CD4-positive, CD25-positive, alpha-beta regulatory T cell (primary cell): ENCODE results near the gene GPC5. TPM values are rescaled to one million over a fixed set of nuclear protein-coding genes. Genes with fewer than 3 reads are reported as not detected.
A peak's percentile ranks its signal among the peaks of the same experiment; 100 is the strongest.
"Not testable (repeated sequence)": the region's sequence is repeated elsewhere in the genome, so short reads cannot be mapped to it uniquely, and the experiment has no call there.

Experiments used
- ATAC-seq, 2 donors: fragments of 150-1000 bp; cut with Tn5 transposase; one replicate each; pipeline ENCODE4 v1.10.0; 2021; ENCODE audit warnings: low read depth in 2 of 2, moderate number of reproducible peaks in 2 of 2, moderate library complexity in 1 of 2
- DNase-seq, 3 donors: peaks; one replicate each; pipeline versions ENCODE4 v3.0.0 to v3.0.0-alpha.2; 2012 to 2022; ENCODE audit warnings: mixed read lengths in 1 of 3
- H3K27ac ChIP-seq: one replicate; pipeline ENCODE4 v1.7.0; 2013; ENCODE audit warnings: mild to moderate bottlenecking, low read length; ENCODE audit not compliant: insufficient read depth, poor library complexity, severe bottlenecking
- H3K27me3 ChIP-seq: one replicate; pipeline ENCODE4 v1.7.0; 2013; ENCODE audit warnings: low read length; ENCODE audit not compliant: control insufficient read depth, insufficient read depth
- H3K36me3 ChIP-seq: one replicate; pipeline ENCODE4 v1.7.0; 2013; ENCODE audit warnings: mild to moderate bottlenecking, low read length, moderate library complexity; ENCODE audit not compliant: control insufficient read depth, insufficient read depth
- H3K4me1 ChIP-seq: 2 replicates; pipeline ENCODE4 v1.7.0; 2013; ENCODE audit warnings: mild to moderate bottlenecking, low read length; ENCODE audit not compliant: insufficient read depth, control insufficient read depth, poor library complexity, severe bottlenecking
- H3K4me3 ChIP-seq: one replicate; pipeline ENCODE4 v1.7.0; 2013; ENCODE audit warnings: low read depth, mild to moderate bottlenecking, low read length, moderate library complexity
- H3K9me3 ChIP-seq, 2 experiments: 1 replicate in 1 of 2; 2 replicates in 1 of 2; pipeline ENCODE4 v1.7.0; 2013; ENCODE audit warnings: low read length in 2 of 2, mild to moderate bottlenecking in 1 of 2, moderate library complexity in 1 of 2; ENCODE audit not compliant: control insufficient read depth in 2 of 2
- H3K27ac Mint-ChIP-seq, 3 donors: one replicate each; pipeline ENCODE4 v1.8.0; 2020 to 2022; ENCODE audit warnings: mild to moderate bottlenecking in 3 of 3, mixed read lengths in 3 of 3, moderate library complexity in 2 of 3
- H3K27me3 Mint-ChIP-seq: one replicate; pipeline ENCODE4 v1.8.0; 2022; ENCODE audit warnings: mild to moderate bottlenecking, mixed read lengths
- H3K36me3 Mint-ChIP-seq: one replicate; pipeline ENCODE4 v1.8.0; 2020; ENCODE audit warnings: mixed read lengths
- H3K4me1 Mint-ChIP-seq, 4 donors: one replicate each; pipeline ENCODE4 v1.8.0; 2020 to 2022; ENCODE audit warnings: mixed read lengths in 4 of 4, mild to moderate bottlenecking in 1 of 4
- H3K4me3 Mint-ChIP-seq, 4 donors: one replicate each; pipeline ENCODE4 v1.8.0; 2020 to 2022; ENCODE audit warnings: mild to moderate bottlenecking in 4 of 4, mixed read lengths in 4 of 4, moderate library complexity in 3 of 4
- H3K9me3 Mint-ChIP-seq, 7 donors: one replicate each; pipeline ENCODE4 v1.8.0; 2020 to 2022; ENCODE audit warnings: mixed read lengths in 7 of 7, mild to moderate bottlenecking in 3 of 7, moderate library complexity in 2 of 7
- polyA plus RNA-seq, 4 donors: library from polyadenylated mRNA; unstranded; fragments of 300-500 nt; fragmentation: Illumina TruSeq; gene quantifications; one replicate each; pipeline ENCODE4 v1.2.3, GENCODE V29; 2021
- total RNA-seq: library from RNA; stranded (reverse); gene quantifications from one replicate; pipeline ENCODE4 v1.2.3, GENCODE V29; 2022

GPC5 gene
- total and polyA plus RNA-seq, 5 donors from 2014 or later: 0.29 to 0.81 (median 0.59) TPM; not detected in 2

DNA sequence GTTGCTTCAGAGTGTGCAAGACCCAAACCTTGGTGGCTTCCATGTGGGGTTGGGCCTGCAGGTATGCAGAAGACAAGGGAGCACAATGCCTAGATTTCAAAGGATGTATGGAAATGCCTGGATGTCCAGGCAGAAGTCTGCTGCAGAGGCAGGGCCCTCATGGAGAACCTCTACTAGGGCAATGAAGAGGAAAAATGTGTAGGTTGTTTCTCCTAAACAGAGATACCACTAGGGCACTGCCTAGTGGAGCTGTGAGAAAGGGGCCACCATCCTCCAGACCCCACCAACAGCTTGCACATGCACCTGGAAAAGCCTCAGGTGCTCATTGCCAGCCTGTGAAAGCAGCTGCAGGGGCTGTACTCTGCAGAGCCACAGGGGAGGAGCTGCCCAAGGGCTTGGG, 1295.6 kb downstream of the GPC5 start:
- no peak overlapping the region for H3K4me3 ChIP-seq
- Mint-ChIP-seq H3K27me3 (no peaks in the 10 kb centered on the region), H3K4me1 (no peaks in the 10 kb centered on the region), H3K27ac (no peak overlapping the region), H3K36me3 (no peaks in the 10 kb centered on the region), H3K9me3 (peaks cover 0 to 21% (median 6%) of the 10 kb centered on the region in 7 donors), H3K4me3 (no peak overlapping the region)
- ATAC-seq (no peak), DNase-seq (no peak)
- H3K4me1 ChIP-seq: no peaks in the 10 kb centered on the region
- H3K9me3 ChIP-seq: peaks cover 0 to 2% of the 10 kb centered on the region in 2 experiments
- no peaks in the 10 kb centered on the region for H3K36me3 ChIP-seq
- H3K27me3 ChIP-seq: no peaks in the 10 kb centered on the region
- no peak overlapping the region for H3K27ac ChIP-seq

DNA sequence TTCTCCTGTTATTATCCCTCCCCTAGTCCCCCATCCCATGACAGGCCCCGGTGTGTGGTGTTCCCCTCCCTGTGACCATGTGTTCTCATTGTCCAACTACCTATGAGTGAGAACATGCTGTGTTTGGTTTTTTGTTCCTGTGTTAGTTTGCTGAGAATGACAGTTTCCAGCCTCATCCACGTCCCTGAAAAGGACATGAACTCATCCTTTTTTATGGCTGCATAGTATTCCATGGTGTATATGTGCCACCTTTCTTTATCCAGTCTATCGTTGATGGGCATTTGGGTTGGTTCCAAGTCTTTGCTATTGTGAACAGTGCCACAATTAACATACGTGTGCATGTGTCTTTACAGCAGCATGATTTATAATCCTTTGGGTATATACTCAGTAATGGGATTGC, 1297.4 kb downstream of the GPC5 start:
- H3K9me3 ChIP-seq, H3K4me3 Mint-ChIP-seq, ATAC-seq, H3K4me1 Mint-ChIP-seq, H3K36me3 ChIP-seq, H3K36me3 Mint-ChIP-seq, H3K27me3 Mint-ChIP-seq, H3K4me1 ChIP-seq, H3K27ac Mint-ChIP-seq, H3K27ac ChIP-seq, DNase-seq, H3K27me3 ChIP-seq, H3K4me3 ChIP-seq: not testable (repeated sequence)
- peaks cover 3 to 28% (median 6%) of the 10 kb centered on the region in 7 donors for H3K9me3 Mint-ChIP-seq

DNA sequence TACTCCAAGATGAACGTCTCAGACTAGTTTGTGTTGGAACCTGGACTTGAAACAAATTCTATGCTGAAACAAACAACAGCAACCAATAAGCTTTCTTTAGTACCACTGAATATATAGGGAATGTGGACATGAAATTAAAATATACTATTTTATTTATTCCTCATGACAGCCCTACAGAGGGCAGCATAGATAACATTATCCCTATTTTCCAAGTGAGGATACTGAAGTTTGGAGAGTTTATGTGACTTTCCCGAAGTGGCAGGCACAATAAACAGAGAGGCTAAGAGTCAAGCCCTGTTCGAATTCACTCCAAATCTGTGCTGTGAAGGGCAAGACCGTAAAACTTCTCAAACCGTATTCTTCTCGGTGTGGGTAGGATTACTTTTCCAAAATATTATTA, 1318.3 kb downstream of the GPC5 start:
- no peak overlapping the region for H3K27ac ChIP-seq
- DNase-seq (no peak), ATAC-seq (no peak)
- Mint-ChIP-seq H3K27ac (no peak overlapping the region), H3K4me1 (no peaks in the 10 kb centered on the region), H3K27me3 (no peaks in the 10 kb centered on the region), H3K36me3 (no peaks in the 10 kb centered on the region), H3K9me3 (peaks cover under 1 to 19% (median 6%) of the 10 kb centered on the region in 7 donors), H3K4me3 (no peak overlapping the region)
- H3K4me3 ChIP-seq: no peak overlapping the region
- H3K4me1 ChIP-seq: no peaks in the 10 kb centered on the region
- H3K36me3 ChIP-seq: no peaks in the 10 kb centered on the region
- no peaks in the 10 kb centered on the region for H3K27me3 ChIP-seq
- no peaks in the 10 kb centered on the region for H3K9me3 ChIP-seq

DNA sequence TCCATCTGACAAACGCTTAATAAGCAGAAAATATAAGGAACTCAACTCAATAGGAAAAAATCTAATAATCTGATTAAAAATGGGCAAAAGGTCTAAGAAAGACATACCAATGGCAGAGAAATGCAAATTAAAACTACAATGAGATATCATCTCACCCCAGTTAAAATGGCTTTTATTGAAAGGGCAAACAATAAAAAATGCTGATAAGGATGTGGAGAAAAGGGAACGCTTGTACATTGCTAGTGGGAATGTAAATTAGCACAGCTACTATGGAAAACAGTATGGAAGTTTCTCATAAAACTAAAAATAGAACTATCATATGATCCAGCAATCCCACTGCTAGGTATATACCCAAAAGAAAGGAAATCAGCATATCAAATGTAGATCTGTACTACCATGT, 1319.4 kb downstream of the GPC5 start:
- H3K4me1 ChIP-seq: no peaks in the 10 kb centered on the region
- no peak overlapping the region for H3K4me3 ChIP-seq
- Mint-ChIP-seq H3K4me1 (no peaks in the 10 kb centered on the region), H3K4me3 (peak overlapping the region in 1 of 4 donors; percentile 23), H3K36me3 (no peaks in the 10 kb centered on the region), H3K9me3 (peaks cover 0 to 17% (median 6%) of the 10 kb centered on the region in 7 donors), H3K27me3 (no peaks in the 10 kb centered on the region), H3K27ac (no peak overlapping the region)
- ATAC-seq (no peak), DNase-seq (no peak)
- H3K27me3 ChIP-seq: no peaks in the 10 kb centered on the region
- H3K9me3 ChIP-seq: no peaks in the 10 kb centered on the region
- H3K27ac ChIP-seq: no peak overlapping the region
- H3K36me3 ChIP-seq: no peaks in the 10 kb centered on the region

DNA sequence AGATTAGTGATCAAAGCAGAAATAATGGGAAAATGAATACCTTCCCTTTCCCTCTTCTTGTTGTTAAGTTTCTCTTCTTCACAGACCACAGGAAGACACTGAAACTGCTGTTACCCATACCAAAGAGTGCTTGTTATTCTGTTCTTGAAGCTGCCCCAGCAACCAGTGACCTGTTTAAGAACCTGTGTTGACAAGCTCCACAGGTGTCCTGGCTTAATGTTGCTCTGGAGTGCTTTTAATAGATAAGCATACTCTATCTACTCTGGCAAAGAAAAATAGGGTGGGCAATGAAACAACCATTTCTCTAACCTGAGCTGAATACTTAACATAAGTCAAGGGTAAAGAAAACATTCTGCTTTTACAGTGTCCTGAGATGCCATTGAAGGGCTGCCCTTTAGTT, 1321.4 kb downstream of the GPC5 start:
- Mint-ChIP-seq H3K27me3 (no peaks in the 10 kb centered on the region), H3K9me3 (peaks cover 0 to 14% (median 6%) of the 10 kb centered on the region in 7 donors), H3K27ac (no peak overlapping the region), H3K4me1 (no peaks in the 10 kb centered on the region), H3K4me3 (no peak overlapping the region), H3K36me3 (no peaks in the 10 kb centered on the region)
- H3K9me3 ChIP-seq: no peaks in the 10 kb centered on the region
- H3K36me3 ChIP-seq: no peaks in the 10 kb centered on the region
- ATAC-seq: no peak
- no peak for DNase-seq
- H3K27ac ChIP-seq: no peak overlapping the region
- H3K4me1 ChIP-seq: no peaks in the 10 kb centered on the region
- H3K4me3 ChIP-seq: no peak overlapping the region
- no peaks in the 10 kb centered on the region for H3K27me3 ChIP-seq

DNA sequence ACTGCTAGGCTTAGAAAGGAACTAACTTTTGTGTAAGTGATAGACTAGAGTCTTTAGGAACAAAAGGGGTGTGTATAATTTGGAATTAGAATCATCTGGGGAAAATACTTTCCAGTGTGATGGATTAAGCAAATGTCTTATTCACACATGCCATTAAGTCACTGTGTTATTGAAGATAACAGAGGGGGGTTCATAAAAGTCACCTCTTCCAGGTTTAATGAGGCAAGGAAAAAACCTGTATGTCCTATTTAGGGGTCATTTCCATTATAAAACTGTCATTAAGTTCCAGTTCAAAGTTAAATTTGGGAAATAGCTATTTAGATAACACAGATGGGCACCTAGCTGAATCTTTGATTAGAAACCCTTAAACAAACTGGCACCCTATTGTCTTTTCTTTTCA, 1323.2 kb downstream of the GPC5 start:
- no peak overlapping the region for H3K27ac Mint-ChIP-seq
- ATAC-seq: no peak
- no peaks in the 10 kb centered on the region for H3K36me3 Mint-ChIP-seq
- Histone ChIP-seq H3K36me3 (no peaks in the 10 kb centered on the region), H3K4me3 (no peak overlapping the region), H3K27me3 (no peaks in the 10 kb centered on the region), H3K4me1 (no peaks in the 10 kb centered on the region), H3K9me3 (no peaks in the 10 kb centered on the region), H3K27ac (no peak overlapping the region)
- peaks cover 1 to 10% (median 4%) of the 10 kb centered on the region in 7 donors for H3K9me3 Mint-ChIP-seq
- H3K4me3 Mint-ChIP-seq: no peak overlapping the region
- no peaks in the 10 kb centered on the region for H3K27me3 Mint-ChIP-seq
- DNase-seq: no peak
- H3K4me1 Mint-ChIP-seq: no peaks in the 10 kb centered on the region

DNA sequence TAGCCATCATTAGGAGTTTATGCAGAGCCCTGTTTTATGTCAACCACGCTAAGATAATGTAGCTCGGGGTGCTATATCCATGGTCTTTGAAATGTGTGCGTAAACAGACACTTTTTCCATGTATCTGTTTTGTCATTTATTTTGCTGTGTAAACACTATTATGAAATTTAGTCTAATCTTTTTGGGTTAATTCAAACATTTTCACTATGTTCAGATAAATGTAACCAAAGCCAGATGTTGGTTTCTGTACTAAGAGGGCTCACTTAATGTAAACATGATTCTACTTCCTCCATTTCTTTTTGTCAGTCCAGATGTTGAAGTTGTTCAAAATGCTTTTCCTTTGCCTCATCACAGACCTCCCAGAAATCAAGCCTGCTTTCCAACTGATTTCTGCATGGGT, 1328.7 kb downstream of the GPC5 start:
- ATAC-seq: no peak
- Histone ChIP-seq H3K27me3 (no peaks in the 10 kb centered on the region), H3K9me3 (no peaks in the 10 kb centered on the region), H3K36me3 (no peaks in the 10 kb centered on the region), H3K4me3 (no peak overlapping the region), H3K4me1 (no peaks in the 10 kb centered on the region), H3K27ac (no peak overlapping the region)
- H3K4me1 Mint-ChIP-seq: no peaks in the 10 kb centered on the region
- H3K4me3 Mint-ChIP-seq: no peak overlapping the region
- H3K27ac Mint-ChIP-seq: no peak overlapping the region
- H3K36me3 Mint-ChIP-seq: no peaks in the 10 kb centered on the region
- H3K9me3 Mint-ChIP-seq: peaks cover 0 to 14% (median 2%) of the 10 kb centered on the region in 7 donors
- DNase-seq: no peak
- no peaks in the 10 kb centered on the region for H3K27me3 Mint-ChIP-seq

DNA sequence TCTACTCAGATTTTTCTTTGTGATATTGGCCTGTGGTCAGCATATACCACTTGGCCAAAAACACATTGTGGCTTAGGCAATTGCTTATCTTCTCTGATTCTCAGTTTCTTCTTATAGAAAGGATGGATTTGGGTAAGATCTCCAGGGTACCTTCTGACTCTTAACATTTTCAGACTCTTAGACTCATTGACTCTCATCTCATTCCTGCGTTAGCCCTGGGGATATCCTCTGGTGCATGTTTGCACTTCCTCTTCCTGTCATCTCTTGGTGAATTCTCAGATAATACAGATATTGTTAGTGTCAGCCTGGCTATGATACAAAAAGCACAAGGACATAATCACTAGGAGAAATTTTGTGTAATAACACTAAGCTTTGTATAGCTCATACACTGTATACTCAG, 1335.6 kb downstream of the GPC5 start:
- H3K36me3 ChIP-seq: no peaks in the 10 kb centered on the region
- H3K4me3 ChIP-seq: no peak overlapping the region
- H3K9me3 ChIP-seq: peaks cover 0 to 4% of the 10 kb centered on the region in 2 experiments
- H3K27me3 Mint-ChIP-seq: no peaks in the 10 kb centered on the region
- H3K4me1 Mint-ChIP-seq: no peaks in the 10 kb centered on the region
- H3K4me1 ChIP-seq: no peaks in the 10 kb centered on the region
- H3K4me3 Mint-ChIP-seq: no peak overlapping the region
- no peak overlapping the region for H3K27ac ChIP-seq
- no peaks in the 10 kb centered on the region for H3K27me3 ChIP-seq
- H3K27ac Mint-ChIP-seq: no peak overlapping the region
- no peak for ATAC-seq
- H3K36me3 Mint-ChIP-seq: no peaks in the 10 kb centered on the region
- peaks cover under 1 to 14% (median 3%) of the 10 kb centered on the region in 7 donors for H3K9me3 Mint-ChIP-seq
- DNase-seq: no peak
